ENCODE data around the gene WDR88. TPM values are rescaled to one million over a fixed set of nuclear protein-coding genes. Genes with fewer than 3 reads are reported as not detected.

Gene WDR88
- total and polyA plus RNA-seq, 2 of the 13 experiments (the other 11 are each of a cell fraction or from before 2014, with no cell fraction given) = not detected

DNA sequence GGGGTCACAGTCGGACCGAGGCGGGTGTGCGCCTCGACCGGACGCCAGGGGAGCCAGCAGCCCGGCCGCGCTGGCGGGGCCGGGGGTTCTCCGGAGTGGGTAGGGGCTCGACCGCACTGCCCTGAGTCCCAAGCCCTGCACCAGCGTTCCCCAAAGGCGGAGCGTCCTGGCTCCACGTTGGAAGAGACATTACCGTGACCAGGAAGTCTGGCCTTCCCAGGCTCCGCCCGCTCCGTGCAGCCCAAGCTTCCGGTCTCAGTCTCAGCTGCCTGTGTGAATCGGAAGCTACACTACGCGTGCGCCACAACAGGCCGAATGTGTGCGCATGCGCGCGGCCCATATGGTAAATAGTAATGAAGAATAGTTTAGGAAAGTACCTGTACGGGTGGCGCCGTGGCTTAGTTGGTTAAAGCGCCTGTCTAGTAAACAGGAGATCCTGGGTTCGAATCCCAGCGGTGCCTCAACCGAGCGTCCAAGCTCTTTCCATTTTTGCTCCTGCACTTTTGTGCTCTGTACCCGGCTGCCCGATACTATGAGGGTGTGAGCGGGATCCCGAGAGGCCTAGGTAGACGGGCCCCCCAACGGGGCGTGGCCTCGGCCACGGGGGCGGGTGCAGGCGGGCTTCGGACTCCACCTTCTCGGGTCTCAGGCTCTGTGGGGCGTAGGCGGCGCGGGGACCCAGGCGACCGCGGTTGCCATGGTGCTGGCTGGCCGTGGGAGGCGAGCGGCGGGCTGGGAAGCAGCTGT is 44.9 kb downstream of the WDR88 start (continued):
- TF ChIP-seq, protein P1, sequence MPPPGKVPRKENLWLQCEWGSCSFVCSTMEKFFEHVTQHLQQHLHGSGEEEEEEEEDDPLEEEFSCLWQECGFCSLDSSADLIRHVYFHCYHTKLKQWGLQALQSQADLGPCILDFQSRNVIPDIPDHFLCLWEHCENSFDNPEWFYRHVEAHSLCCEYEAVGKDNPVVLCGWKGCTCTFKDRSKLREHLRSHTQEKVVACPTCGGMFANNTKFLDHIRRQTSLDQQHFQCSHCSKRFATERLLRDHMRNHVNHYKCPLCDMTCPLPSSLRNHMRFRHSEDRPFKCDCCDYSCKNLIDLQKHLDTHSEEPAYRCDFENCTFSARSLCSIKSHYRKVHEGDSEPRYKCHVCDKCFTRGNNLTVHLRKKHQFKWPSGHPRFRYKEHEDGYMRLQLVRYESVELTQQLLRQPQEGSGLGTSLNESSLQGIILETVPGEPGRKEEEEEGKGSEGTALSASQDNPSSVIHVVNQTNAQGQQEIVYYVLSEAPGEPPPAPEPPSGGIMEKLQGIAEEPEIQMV (CRISPR knock-in tag; IDR thresholded peaks at IDR 0.05; ENCODE audit: low read depth) = 0 out of 2 replicates have a peak, but pooled peaks have one; percentile 18
- TF ChIP-seq REST (IDR thresholded peaks at IDR 0.05; ENCODE audit: borderline replicate concordance in 1 of 2, low read depth in 1 of 2, low read length in 2 of 2) (peak in 1 of 2 experiments; percentile 0; a peak in 1 of 4 replicates), MXD3 (CRISPR knock-in tag; IDR thresholded peaks at IDR 0.05) (peak; percentile 58; the same call in 1 of the 2 replicates), MEIS2 (CRISPR knock-in tag; IDR thresholded peaks at IDR 0.05) (peak; percentile 14), ZNF546 (CRISPR knock-in tag; conservative IDR thresholded peaks at IDR 0.05) (peak; percentile 31; the same call in 1 of the 2 replicates), ZBTB20 (CRISPR knock-in tag; IDR thresholded peaks at IDR 0.05; ENCODE audit: borderline replicate concordance, low read depth) (peak; percentile 36; the same call in 1 of the 2 replicates), ARID2 (CRISPR knock-in tag; IDR thresholded peaks at IDR 0.05; ENCODE audit: borderline replicate concordance) (0 out of 2 replicates have a peak, but pooled peaks have one; percentile 6), ASH2L (IDR thresholded peaks at IDR 0.05; ENCODE audit: insufficient read length, low read depth, low read length) (peak; percentile 85), TBX3 (IDR thresholded peaks at IDR 0.05; ENCODE audit: borderline replicate concordance) (no peak), SMAD3 (CRISPR knock-in tag; IDR thresholded peaks at IDR 0.05) (peak; percentile 88; the same call in 1 of the 2 replicates), ZSCAN5A (CRISPR knock-in tag; IDR thresholded peaks at IDR 0.05; ENCODE audit: borderline replicate concordance) (peak; percentile 0; the same call in 1 of the 2 replicates), MTA1 (CRISPR knock-in tag; IDR thresholded peaks at IDR 0.05; ENCODE audit: borderline replicate concordance) (no peak)
- TF ChIP-seq, protein P2, sequence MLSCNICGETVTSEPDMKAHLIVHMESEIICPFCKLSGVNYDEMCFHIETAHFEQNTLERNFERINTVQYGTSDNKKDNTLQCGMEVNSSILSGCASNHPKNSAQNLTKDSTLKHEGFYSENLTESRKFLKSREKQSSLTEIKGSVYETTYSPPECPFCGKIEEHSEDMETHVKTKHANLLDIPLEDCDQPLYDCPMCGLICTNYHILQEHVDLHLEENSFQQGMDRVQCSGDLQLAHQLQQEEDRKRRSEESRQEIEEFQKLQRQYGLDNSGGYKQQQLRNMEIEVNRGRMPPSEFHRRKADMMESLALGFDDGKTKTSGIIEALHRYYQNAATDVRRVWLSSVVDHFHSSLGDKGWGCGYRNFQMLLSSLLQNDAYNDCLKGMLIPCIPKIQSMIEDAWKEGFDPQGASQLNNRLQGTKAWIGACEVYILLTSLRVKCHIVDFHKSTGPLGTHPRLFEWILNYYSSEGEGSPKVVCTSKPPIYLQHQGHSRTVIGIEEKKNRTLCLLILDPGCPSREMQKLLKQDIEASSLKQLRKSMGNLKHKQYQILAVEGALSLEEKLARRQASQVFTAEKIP (CRISPR knock-in tag; IDR thresholded peaks at IDR 0.05; ENCODE audit: borderline replicate concordance) = no peak
- TF ChIP-seq, protein P3, sequence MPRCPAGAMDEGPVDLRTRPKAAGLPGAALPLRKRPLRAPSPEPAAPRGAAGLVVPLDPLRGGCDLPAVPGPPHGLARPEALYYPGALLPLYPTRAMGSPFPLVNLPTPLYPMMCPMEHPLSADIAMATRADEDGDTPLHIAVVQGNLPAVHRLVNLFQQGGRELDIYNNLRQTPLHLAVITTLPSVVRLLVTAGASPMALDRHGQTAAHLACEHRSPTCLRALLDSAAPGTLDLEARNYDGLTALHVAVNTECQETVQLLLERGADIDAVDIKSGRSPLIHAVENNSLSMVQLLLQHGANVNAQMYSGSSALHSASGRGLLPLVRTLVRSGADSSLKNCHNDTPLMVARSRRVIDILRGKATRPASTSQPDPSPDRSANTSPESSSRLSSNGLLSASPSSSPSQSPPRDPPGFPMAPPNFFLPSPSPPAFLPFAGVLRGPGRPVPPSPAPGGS (CRISPR knock-in tag; IDR thresholded peaks at IDR 0.05) = 0 out of 2 replicates have a peak, but pooled peaks have one; percentile 52
